Measurements from ENCODE around the gene KEL.

KEL gene

DNA sequence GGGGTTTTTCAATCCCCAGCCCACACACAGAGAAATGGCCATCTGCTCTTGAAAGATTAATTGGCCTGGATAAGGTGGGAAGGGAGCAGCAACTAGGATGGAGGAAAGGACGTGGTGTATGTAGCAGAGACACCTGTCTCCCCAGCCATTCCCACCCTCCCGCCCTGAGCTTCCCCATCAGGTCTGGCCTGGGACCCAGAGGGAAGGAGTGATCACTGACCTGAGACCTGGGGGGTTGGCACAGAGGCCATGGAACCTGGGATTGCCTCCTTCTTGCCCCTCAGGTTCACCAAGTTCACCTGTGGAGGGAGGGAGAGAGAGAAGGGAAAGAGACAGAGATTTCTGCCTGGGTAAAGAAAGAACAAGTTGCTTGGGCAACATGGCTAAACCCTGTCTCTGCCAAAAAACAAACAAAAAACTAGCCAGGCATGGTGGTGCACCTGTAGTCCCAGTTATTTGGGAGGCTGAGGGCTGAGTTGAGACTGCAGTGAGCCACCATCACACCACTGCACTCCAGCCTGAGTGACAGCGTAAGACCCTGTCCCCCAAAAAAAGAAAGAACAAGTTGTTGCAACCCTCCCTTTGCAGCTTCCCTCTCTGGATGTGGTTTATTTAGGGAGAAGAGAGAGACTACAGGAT is 65.3 kb downstream of the KEL start:
- no peak for DNase-seq

DNA sequence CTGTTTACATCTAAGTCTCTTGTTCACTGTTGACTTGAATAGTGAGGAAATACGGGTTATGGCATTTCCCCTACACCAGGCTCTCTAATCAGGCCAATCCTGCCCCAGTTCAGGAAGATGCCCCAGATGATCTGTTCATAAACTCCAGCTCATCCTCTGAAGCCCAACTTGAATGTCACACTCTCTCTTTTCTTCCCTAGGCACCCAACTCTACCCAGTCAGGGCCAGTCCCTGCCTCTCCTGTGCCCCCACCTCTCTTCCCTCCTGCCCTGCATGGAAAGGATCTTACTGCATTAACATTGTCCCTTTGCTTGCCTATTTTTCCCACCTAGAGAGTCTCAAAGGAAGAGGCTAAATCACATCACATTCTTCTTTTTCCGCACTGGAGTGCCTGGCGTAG is 66.0 kb downstream of the KEL start:
- DNase-seq = no peak

DNA sequence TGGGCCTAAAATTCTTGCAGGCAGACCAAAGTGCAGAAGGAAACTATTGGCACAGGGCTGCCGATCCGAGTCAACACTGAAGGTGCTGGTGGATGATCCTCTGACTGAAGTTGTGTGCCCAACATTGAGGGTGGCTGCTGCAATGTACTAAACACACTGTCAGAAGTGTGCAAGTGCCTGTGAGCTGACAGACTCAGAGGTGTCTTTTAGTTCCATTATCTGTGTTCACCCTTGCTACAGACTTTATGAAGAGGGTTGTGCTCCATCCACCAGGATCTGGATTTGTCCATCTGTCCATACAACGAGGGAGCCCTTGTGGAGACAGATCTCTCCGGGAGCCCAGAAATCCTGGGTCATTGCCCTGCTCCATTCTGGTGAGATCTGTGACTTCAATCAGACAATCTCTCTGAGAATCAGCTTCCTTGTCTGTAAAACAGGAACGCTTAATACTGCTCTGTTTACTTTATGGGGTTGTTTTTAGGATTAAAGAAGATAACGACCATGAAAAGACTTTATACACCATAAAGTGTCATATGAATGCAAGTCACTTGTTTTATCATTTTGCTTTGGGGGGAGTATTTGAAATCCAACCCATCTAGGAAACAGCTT is 67.1 kb downstream of the KEL start:
- DNase-seq = no peak

DNA sequence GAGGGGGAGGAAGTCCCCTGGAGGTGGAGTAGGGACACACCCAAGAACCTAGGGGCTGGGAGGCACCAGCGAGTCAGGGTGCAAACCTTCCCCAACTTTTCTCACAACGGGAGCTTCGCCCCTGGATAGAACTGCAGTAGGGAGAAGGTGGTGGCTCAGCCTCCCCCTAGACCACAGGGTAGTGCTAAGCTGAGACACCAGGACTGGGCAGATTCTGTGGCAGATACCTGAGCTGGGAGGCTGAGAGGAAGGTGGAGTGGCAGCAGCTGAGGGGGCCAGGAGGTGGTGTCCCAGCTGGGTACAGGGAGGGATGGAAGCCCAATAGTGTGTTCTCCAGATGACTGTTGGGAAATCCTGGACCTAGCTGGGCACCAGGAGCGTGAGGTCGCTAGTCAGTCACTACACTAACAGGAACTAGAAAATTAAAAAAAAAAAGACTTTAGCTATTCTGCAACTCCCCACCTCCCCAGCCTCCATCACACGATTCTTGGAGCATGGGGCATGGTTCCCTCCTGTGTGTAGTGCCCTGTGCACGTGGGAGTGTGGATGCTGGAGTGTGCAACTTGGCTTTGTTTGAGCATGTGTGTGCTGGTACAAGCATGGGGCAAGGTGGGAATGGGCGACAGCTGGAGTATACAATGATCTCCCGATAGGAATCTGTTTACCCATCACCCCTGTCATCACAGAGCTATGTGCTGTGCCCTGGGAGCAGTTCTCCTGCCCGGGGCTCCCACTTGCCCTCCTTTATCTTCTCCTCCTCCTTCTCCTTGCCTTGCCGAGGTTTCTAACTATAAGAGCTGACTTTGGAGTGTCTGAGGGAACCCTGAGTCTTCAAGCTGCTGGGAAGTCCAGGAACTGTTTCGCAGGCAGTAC is 67.8 kb downstream of the KEL start:
- DNase-seq = no peak

DNA sequence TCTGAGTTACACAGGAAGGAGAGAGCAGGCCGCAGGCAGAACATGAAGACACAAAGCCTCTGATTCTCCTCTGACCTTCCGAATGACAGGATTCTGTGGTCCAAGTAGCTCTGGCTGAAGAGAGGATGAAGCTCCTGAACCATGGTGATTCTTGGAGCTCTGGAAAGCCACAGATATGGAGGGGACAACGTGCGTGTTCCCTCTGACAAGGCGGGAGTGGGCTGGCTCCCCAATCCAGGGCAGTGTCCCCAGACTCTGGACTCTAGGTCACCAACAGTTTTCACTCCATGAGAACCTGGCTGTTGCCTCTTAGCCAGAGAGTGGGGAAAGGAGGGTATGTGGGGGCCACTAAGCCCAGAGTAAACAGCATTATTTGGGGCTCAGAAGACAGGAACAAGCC is 69.2 kb downstream of the KEL start:
- DNase-seq = no peak

DNA sequence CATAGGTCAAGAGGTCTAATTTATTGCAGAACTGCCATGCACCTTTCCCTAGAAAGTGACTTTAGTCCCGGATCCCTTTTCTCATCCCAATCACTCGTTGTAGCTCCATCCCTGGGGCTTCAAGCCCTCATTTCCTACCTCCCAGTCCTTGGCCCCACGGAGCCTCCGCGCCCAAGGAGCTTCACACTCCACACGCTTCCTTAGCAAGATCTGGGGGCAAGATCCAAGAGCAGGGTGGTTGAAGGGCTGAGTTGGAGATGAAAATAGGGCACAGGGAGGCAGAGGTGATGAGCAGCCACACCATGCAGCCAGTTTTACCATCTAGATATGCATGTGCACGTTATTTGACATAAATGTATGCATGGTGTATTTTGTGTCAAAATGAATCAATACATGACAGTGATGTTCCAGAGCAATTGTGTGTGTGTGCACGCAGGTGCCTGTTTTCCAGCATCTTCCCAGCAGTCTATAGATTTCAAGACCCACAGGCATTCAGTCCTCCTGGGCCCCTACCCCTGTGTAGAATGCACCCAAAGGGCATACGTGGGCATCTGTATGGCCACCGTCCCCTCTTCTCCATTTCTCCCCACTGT is 70.6 kb downstream of the KEL start:
- DNase-seq = no peak
